DMS79 treated with DMSO at 0.1 percent for 48 hours (cell line): ENCODE results near the gene JARID2.
"Not testable (repeated sequence)": the region's sequence is repeated elsewhere in the genome, so short reads cannot be mapped to it uniquely, and the experiment has no call there.

ENCODE experiments used
- DNase-seq: peaks from one replicate; lab custom pipeline; 2025; lab: John Stamatoyannopoulos, UW

The JARID2 gene

DNA sequence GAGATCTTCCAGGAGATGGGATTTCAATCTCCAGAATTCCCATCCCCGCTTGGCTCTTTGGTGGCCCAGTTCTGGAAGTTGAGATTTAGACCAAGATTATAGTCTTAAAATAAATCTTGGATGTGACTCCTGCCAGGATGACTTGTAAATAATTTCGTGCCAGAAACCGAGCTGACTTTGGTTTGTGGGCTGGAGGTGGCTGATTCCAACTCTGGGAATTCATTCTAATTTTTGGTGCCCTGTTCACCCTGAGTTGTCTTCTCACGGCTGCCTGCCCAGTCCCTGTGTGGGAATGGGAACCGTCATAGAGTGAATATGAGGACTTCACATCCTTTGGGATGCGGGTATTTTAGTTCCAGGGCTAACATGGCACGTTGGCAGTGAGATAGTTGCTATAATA lies 64.8 kb downstream of the JARID2 start:
- no peak for DNase-seq

DNA sequence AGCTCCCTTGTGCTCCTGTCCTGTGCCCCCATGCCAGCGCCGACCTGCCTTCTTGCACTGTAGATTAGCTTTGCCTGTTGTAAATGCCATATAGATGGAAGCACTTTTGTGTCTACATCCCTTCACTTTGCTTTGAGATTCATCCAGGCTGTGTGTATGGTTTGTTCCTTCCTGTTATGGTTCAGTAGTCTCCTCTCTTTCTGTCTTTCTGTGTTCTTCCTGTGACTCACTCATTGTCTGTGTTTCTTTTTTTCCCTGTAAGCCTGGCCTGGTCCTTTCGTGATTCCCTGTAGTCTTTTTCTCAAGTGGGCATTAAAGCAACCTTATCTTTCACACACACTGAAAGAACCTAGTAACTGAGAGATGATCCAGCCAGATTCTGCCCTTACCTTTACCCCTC lies 66.6 kb downstream of the JARID2 start:
- no peak for DNase-seq

DNA sequence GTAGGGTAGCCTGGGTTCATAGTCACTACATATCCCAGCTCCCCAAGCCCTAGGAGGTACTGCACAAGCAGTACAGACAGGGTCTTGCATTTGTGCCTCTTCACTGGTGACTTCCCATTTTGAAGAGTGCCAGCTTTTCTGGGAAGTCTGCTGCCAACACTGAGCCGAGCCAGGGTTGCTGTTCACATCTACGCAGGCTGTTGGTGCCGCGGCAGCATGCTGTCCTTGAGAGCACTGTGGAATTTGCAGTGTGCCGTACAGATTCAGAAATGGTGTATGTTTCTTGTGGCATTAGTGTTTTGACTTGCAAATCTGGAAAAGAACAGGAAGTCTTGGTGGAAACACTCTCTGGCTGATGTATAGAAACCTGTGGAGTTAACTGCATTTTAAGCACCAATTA lies 67.5 kb downstream of the JARID2 start:
- DNase-seq: no peak

DNA sequence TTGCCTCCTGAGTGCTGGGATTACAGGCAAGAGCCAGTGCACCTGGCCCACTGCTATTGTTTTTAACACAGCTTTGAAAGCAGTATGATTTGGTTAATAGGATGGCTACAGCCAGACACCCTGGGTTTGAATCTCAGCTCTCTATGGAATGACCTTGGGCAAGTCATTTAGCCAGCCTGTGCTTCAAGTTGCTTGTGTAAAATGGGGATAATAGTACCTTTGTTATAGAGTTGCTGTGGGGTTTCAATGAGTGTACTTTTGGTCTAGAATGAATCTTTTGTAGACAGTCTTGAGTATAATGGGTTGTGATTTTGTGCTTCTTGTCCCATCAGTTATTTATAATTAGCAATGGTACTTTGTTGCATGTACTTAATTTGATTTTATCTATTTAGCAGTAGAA lies 70.9 kb downstream of the JARID2 start:
- no peak for DNase-seq

DNA sequence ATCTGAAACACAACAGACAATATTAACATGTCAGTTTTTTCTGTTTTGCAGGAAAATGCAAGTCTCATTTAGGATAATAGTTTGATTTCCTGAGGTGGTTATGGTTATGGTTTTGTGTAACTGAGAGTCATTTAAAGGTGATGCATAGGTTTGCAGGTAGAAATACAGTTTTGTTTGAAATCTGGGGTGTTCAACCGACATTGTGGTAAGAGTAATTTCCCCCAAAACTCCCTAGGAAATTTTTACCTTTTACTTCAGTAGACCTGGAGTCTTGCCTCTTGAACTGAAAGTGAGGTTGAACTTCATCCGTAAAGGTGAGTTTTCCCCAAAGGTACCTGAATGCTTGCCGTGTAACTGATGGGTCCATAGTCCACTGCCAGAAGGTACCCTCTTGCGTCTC lies 71.4 kb downstream of the JARID2 start:
- DNase-seq: no peak

- no peak for DNase-seq
These were observed 72.3 kb downstream of the JARID2 start for GRCh38 chr6:15317934-15318902.

DNA sequence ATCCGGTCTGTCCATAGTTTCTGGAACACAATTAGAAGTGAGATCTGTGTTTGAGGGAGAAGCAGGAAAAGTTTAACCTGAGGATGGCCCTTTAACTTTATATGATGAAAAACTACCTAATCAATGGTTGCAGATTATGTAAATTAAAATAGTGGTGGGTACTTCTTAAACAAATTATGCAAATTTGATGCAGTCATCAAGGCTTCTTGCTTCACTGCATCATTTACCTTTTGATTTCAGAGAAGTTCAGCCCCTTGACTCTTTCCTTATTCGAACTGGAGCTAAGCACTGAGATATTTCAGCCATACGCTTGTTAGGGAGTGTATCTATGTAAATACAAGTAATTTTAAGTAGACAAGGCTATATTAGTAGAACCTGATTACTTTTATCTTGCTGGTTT lies 73.8 kb downstream of the JARID2 start:
- DNase-seq: no peak

DNA sequence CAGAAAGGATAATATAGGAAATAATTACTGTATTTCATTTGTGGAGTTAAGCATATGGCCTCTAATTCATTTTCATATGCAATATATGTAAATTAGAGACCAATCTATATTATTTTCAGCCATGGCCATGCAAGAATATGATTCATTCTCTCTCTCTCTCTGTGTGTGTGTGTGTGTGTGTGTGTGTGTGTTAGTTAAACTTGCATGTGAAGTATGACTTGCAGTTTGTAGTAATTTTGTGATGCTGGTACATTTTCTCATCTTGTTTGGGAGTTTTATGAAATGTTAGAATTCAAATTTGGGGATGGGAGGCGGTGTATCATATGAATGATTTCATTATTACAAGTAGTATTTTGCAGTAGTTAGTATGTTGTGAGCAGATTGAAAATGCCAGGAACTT lies 74.8 kb downstream of the JARID2 start:
- no peak for DNase-seq

GRCh38 chr6:15322184-15322583 lies 76.3 kb downstream of the JARID2 start:
- DNase-seq: no peak

- DNase-seq: no peak
These were observed 77.1 kb downstream of the JARID2 start for GRCh38 chr6:15322781-15323536.

GRCh38 chr6:15323611-15324010 lies 77.7 kb downstream of the JARID2 start:
- not testable (repeated sequence) for DNase-seq

- DNase-seq: no peak
These were observed 78.6 kb downstream of the JARID2 start for GRCh38 chr6:15324427-15324985.

DNA sequence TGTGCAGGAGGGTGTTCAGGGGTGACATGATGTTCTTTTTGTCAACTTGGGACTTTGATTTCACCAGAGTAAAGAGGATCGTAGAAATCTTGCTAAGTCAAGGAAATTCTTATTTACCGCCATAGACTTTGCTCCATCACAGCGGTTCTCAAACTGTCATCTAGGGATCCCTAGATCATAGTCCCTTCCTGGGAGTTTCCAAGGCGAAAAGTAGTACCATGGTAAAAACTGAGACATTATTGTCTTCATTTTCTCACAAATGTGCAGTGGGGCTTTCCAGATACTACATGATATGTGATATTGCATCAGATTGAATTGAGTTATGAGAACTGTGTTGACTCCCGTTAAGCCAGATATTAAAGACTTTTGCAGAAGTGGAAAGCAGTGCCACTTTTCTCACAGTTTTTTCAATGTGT lies 79.7 kb downstream of the JARID2 start:
- no peak for DNase-seq

DNA sequence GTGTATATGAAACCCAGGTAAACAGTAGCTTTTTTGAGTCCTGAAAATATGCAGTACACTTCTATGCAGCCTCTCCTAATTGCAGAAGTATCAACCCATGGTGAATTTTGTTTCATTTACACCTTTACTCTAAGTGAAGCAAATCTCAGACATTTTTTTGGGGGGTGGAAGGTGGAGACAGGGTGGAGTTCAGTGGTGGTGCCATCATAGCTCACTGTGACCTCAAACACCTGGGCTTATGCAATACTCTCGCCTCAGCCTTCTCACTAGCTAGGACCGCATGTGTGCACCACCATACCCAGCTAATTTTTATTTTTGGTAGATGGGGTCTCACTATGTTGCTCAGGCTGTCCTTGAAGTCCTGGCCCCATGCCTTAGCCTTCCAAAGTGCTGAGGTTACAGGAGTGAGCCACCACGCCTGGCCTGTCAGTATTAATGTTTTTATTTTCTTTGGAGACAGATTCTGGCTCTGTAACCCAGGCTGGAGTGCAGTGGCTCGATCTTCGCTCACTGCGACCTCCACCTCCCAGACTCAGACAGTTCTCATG lies 80.3 kb downstream of the JARID2 start:
- no peak for DNase-seq

- no peak for DNase-seq
These were observed 81.4 kb downstream of the JARID2 start for GRCh38 chr6:15327271-15327670.

DNA sequence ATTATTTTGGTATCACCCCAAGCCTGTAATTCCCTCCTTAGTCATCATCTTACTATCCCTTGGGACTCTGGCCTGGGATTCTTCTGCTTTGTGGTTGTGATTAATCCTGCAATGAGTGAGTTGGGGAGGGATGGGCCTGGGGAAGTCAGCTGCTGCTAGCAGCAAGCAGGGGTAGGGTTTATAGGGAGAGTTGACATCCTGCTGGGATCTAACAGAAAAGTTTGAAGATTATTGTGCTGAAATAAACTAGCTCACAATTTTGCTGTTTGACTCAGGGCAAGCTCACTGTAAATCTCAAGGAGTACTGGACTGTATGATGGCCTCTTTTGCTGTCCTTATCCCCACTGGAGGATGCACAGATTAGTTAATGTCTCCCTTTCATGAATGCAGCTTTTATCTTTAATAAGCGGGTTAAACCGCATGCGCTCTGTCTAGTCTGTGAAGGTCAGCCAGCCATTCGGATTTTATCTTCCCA lies 83.4 kb downstream of the JARID2 start:
- DNase-seq: no peak

- no peak for DNase-seq
These were observed 84.5 kb downstream of the JARID2 start for GRCh38 chr6:15330174-15330944.

GRCh38 chr6:15331143-15331542 lies 85.3 kb downstream of the JARID2 start:
- no peak for DNase-seq

DNA sequence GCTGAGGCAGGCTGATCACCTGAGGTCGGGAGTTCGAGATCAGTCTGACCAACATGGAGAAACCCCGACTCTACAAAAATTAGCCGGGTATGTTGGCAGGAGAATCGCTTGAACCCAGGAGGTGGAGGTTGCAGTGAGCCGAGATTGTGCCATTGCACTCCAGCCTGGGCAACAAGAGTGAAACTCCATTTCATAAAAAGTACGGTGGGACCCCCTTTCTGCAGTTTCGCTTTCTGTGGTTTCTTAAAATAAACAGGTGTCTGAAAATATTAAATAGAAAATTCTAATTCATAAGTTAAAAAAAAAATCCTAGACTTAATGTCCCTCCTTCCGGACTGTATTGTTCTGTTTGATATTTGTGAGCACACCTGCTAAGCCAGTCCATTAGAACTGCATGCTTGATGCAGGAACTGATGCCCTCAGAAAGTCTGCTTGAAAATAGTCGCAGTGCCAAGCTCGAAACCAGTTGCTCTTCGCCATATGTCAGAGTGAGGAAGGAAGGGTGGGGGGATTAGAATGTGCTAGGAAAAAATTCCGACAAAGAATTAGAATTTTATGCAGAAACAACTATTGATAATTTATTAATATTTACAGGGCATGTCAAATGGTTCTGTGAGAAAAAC lies 85.9 kb downstream of the JARID2 start:
- no peak for DNase-seq

DNA sequence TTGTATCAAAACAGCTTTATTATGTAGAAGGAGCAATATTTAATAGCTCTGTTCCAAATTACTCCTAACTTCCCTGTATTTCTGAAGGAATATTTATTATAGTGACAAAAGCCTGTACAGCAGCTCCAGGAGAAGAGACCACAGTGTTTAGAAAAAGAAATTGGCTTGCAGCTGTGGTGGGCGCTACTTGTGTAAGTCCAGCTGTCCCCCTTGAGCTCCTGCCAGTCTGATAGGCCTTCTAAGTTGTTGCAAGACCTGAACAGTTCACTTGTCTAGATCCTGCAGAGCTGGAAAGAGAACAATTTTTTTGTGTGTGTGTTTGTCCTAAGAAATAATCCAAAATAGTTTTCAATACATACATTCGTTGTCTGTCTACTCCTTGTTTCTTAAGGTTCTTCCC lies 86.6 kb downstream of the JARID2 start:
- no peak for DNase-seq

DNA sequence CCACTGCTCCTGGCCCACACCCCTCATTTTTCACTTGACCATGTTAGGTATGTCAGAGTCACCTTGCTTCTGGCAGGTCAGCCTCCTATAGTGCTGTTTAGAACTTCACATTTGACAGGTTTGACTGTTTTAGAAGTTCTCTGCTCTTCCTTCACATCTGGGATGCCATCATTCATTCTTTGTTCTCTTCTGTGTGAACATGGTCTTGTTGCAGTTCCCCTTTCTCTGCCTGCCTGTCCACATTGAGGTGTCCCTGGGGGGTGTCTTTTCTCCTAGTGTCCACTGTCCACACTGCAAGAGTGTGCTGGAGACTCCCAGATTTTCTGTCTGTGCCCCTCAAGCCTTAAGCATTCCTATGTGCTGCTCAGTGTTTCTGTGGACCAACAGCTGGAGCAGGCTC lies 89.5 kb downstream of the JARID2 start:
- DNase-seq: no peak
